ENCODE results near the gene FAM107B. TPM values are rescaled to one million over a fixed set of nuclear protein-coding genes. Genes with fewer than 3 reads are reported as not detected.
A peak's percentile ranks its signal among the peaks of the same experiment; 100 is the strongest.
"Not testable (repeated sequence)": the region's sequence is repeated elsewhere in the genome, so short reads cannot be mapped to it uniquely, and the experiment has no call there.

FAM107B gene
- total RNA-seq, 1 donor from 2014 or later, result 99.4 TPM

GRCh38 chr10:14648005-14648765, 126.5 kb downstream of the FAM107B start:
- intact Hi-C loops (cut with micrococcal nuclease), result loop anchor here (1.0 to 5.0 kb wide), 7 partner anchors 11 to 258 kb away; partner anchors contain the start of genes CDNF, HSPA14, MSANTD7 and SUV39H2
- peak; percentile 73 for DNase-seq (ENCODE audit: low spot score)
- Mint-ChIP-seq H3K27ac (peak overlapping the region; percentile 96), H3K27me3 (ENCODE audit: low read depth) (no peaks in the 10 kb centered on the region), H3K4me3 (ENCODE audit: low read depth) (peak overlapping the region; percentile 63), H3K9me3 (no peaks in the 10 kb centered on the region), H3K4me1 (ENCODE audit: low read depth) (peaks cover 68% of the 10 kb centered on the region), H3K36me3 (ENCODE audit: low read depth) (no peaks in the 10 kb centered on the region)

DNA sequence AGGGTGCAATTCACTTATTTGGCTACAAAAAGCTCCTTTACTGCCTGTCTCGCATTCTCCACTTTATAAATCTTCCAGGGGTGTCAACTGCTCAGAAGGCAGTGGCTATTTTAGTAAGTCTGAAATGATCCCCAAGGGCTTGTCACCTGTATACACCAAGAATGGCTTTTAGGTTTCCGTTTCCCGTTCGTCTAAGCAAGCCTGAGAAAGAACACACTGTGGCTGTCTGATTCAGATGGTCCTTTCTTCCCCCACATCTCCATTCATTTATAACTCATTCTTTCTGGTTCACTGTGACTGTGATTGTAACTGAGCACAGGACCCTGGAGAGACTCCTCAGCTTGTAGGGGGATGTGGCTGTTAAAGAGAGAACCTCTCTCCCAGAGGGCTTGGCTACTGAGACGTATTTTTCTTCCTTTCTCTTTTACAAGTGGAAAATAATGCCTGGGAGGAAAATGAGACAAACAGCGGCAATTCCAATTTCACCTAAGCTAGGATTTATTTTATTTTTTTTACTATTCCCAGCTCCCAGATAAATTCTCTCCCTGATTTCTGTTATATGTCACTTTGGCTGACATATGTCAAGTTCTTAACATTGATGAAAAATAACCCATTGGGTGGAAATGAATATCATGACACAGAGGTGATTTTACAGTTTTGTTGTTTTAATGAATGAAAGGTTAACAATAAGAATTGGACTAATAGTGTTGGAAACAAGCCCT, 129.3 kb downstream of the FAM107B start:
- H3K4me1 Mint-ChIP-seq (ENCODE audit: low read depth), result peaks cover 47% of the 10 kb centered on the region
- peaks cover 4% of the 10 kb centered on the region for H3K36me3 Mint-ChIP-seq (ENCODE audit: low read depth)
- no peaks in the 10 kb centered on the region for H3K9me3 Mint-ChIP-seq
- H3K4me3 Mint-ChIP-seq (ENCODE audit: low read depth), result no peak overlapping the region
- intact Hi-C loops (cut with micrococcal nuclease), result loop anchor here (2.0 to 5.0 kb wide), 2 partner anchors 13 to 232 kb away; partner anchors contain the start of gene SUV39H2
- no peaks in the 10 kb centered on the region for H3K27me3 Mint-ChIP-seq (ENCODE audit: low read depth)
- no peak for DNase-seq (ENCODE audit: low spot score)
- peak overlapping the region; percentile 36 for H3K27ac Mint-ChIP-seq

DNA sequence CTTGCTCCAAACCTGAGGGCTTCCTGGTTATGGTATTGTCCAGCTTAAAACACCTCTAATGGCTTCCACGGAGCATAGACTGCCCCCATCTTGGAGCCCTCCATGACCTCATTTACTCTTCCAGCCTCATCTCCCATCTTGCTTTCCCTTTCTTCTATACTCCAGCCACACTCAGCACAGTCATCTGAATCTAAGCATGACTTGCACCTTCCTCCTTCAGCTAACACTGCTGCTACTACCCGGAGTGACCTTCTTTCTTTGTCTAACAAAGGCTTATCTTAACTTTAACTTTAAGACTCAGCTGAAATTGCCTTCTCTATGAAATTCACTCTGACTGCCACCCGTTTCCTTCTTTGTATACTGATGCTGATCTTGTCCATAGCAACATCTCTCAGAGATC, 135.1 kb downstream of the FAM107B start:
- H3K9me3 Mint-ChIP-seq, result no peaks in the 10 kb centered on the region
- peaks cover 2% of the 10 kb centered on the region for H3K27me3 Mint-ChIP-seq (ENCODE audit: low read depth)
- intact Hi-C loops (cut with micrococcal nuclease), result no loop called here
- no peak overlapping the region for H3K4me3 Mint-ChIP-seq (ENCODE audit: low read depth)
- peaks cover 4% of the 10 kb centered on the region for H3K36me3 Mint-ChIP-seq (ENCODE audit: low read depth)
- no peak for DNase-seq (ENCODE audit: low spot score)
- H3K4me1 Mint-ChIP-seq (ENCODE audit: low read depth), result peaks cover 6% of the 10 kb centered on the region
- no peak overlapping the region for H3K27ac Mint-ChIP-seq

DNA sequence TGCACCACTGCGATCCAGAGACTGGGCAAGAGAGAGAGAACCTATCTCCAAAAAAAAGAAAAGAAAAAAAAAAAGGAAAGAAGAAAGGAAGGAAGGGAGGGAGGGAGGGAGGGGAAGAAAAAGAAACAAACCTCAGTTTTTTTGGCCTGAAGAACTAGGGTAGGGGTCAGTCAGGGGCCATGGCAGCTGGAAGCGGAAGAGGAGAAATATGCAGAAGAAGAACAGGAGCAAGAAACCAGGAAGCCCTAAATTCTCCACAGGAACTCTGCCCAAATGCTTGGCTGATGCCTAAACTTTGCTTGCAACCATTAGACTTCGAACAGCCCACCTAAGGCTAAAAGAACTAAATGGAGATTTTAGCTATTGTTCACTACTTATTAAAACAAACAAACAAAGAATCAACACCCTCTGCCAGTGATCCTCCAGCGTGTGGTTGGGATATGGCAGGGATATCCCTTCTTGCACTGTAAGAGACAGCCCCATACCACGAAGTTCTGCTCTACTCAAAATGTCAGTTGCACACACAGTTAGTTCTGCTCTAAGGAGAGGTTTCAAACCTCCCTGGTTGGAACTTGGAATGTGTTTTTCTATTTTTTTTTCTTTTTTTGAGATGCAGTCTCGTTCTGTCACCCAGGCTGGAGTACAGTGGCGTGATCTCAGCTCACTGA, 139.5 kb downstream of the FAM107B start:
- Mint-ChIP-seq H3K9me3 (no peaks in the 10 kb centered on the region), H3K4me1 (ENCODE audit: low read depth) (peaks cover 2% of the 10 kb centered on the region), H3K27me3 (ENCODE audit: low read depth) (peaks cover 2% of the 10 kb centered on the region), H3K4me3 (ENCODE audit: low read depth) (no peak overlapping the region), H3K36me3 (ENCODE audit: low read depth) (no peaks in the 10 kb centered on the region), H3K27ac (no peak overlapping the region)
- no peak for DNase-seq (ENCODE audit: low spot score)
- intact Hi-C loops (cut with micrococcal nuclease), result no loop called here

DNA sequence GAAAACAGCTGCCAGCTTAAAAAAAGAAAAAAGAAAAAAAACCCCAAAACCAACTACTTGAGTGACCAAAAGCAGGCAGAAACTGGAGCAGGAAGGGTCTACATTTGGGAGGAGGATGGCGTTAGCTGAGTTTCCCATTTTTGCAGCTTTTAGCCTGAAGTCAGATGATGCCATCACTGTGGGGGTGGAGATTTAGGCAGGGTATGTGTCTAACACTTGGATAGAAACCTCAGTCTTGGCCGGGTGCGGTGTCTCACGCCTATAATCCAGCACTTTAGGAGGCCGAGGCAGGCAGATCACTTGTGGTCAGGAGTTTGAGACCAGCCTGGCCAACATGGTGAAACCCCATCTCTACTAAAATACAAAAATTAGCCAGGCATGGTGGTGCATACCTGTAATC, 140.1 kb downstream of the FAM107B start:
- H3K9me3 Mint-ChIP-seq; intact Hi-C loops (cut with micrococcal nuclease); DNase-seq (ENCODE audit: low spot score); H3K4me3 Mint-ChIP-seq (ENCODE audit: low read depth); H3K36me3 Mint-ChIP-seq (ENCODE audit: low read depth); H3K27ac Mint-ChIP-seq; H3K4me1 Mint-ChIP-seq (ENCODE audit: low read depth); H3K27me3 Mint-ChIP-seq (ENCODE audit: low read depth): not testable (repeated sequence)

DNA sequence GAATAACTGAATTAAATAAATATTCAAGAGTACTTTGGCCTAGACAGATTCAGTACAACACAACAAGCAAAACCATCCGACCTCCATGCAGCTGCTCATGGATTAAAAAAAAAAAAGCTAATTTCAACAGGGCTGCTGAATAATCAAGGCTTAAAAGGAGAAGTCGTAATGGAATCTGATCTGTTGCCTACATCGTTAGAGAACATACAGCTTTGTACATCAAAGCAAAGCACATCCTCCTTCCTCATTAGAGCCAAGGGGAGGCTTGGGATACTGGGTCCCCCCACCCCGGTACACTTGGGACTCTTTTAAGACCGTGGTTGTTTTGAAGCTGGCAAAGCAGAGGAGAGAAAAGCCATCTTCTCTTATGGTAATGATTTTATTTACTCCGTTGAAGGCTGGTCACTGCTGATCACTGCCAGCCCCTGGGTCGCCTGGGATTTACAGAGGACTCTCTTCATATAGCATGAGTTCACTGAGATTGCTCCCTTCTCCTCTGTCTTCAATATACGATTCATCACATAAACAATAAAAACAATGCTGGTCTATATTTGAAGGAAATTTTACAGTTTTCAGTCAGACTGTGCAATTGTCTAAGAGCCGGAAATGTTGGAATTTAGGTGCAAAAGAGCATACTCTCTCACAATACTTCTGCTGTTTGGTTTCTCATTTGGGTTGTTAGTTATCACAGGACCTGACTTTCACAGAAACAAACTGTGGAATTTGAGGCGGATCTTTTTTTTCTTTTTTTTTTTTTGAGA, 148.8 kb downstream of the FAM107B start:
- Mint-ChIP-seq H3K4me1 (ENCODE audit: low read depth) (peaks cover 8% of the 10 kb centered on the region), H3K27ac (no peak overlapping the region), H3K36me3 (ENCODE audit: low read depth) (no peaks in the 10 kb centered on the region), H3K4me3 (ENCODE audit: low read depth) (no peak overlapping the region), H3K9me3 (no peaks in the 10 kb centered on the region), H3K27me3 (ENCODE audit: low read depth) (no peaks in the 10 kb centered on the region)
- DNase-seq (ENCODE audit: low spot score), result no peak
- intact Hi-C loops (cut with micrococcal nuclease), result no loop called here

DNA sequence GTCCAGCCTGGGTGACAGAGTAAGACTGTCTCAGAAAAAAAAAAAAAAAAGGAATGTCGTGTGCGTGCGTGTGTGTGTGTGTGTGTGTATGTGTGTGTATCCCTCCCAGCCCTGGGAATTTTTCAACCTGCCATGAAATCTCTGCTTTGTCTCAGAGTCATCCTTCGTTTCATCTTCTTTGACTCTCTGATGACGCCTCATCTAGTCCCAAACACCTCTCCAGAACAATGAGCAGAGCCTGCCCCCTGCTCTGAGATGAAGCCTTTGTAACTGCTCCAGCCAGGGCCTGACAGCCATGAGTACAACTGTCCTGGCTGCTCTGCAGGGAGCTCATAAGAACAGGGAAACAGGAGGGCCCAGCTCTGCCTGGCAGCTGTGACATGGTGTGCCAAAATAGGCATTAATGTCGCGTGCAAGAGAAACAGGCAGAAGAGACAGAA, 149.5 kb downstream of the FAM107B start:
- H3K4me1 Mint-ChIP-seq (ENCODE audit: low read depth), result peaks cover 8% of the 10 kb centered on the region
- DNase-seq (ENCODE audit: low spot score), result no peak
- no peaks in the 10 kb centered on the region for H3K27me3 Mint-ChIP-seq (ENCODE audit: low read depth)
- intact Hi-C loops (cut with micrococcal nuclease), result no loop called here
- H3K9me3 Mint-ChIP-seq, result no peaks in the 10 kb centered on the region
- H3K27ac Mint-ChIP-seq, result no peak overlapping the region
- no peaks in the 10 kb centered on the region for H3K36me3 Mint-ChIP-seq (ENCODE audit: low read depth)
- H3K4me3 Mint-ChIP-seq (ENCODE audit: low read depth), result no peak overlapping the region

DNA sequence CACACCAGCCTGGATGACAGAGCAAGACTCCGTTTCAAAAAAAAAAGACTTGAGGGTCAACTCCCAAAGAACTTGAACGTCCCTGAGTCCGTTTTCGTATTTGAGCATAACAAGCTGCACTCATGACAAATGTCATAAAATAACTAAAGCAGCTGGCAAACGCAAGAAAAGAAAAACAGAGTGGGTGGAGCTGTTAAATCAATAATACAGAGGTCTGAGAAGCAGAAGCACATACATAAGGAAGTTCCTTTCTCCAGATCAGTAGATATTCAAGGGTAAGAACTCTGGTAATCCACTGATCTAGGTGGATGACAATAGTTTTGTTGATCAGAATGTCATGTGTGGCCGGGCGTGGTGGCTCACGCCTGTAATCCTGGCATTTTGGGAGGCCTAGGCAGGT, 150.1 kb downstream of the FAM107B start:
- no peak overlapping the region for H3K27ac Mint-ChIP-seq
- H3K4me1 Mint-ChIP-seq (ENCODE audit: low read depth), result peaks cover 4% of the 10 kb centered on the region
- H3K4me3 Mint-ChIP-seq (ENCODE audit: low read depth), result no peak overlapping the region
- H3K27me3 Mint-ChIP-seq (ENCODE audit: low read depth), result no peaks in the 10 kb centered on the region
- no peaks in the 10 kb centered on the region for H3K36me3 Mint-ChIP-seq (ENCODE audit: low read depth)
- no peak for DNase-seq (ENCODE audit: low spot score)
- no peaks in the 10 kb centered on the region for H3K9me3 Mint-ChIP-seq
- intact Hi-C loops (cut with micrococcal nuclease), result no loop called here

GRCh38 chr10:14623931-14624330, 150.8 kb downstream of the FAM107B start:
- DNase-seq (ENCODE audit: low spot score), result no peak
- intact Hi-C loops (cut with micrococcal nuclease), result no loop called here
- Mint-ChIP-seq H3K27me3 (ENCODE audit: low read depth) (no peaks in the 10 kb centered on the region), H3K9me3 (no peaks in the 10 kb centered on the region), H3K27ac (no peak overlapping the region), H3K4me1 (ENCODE audit: low read depth) (peaks cover 4% of the 10 kb centered on the region), H3K4me3 (ENCODE audit: low read depth) (no peak overlapping the region), H3K36me3 (ENCODE audit: low read depth) (no peaks in the 10 kb centered on the region)

DNA sequence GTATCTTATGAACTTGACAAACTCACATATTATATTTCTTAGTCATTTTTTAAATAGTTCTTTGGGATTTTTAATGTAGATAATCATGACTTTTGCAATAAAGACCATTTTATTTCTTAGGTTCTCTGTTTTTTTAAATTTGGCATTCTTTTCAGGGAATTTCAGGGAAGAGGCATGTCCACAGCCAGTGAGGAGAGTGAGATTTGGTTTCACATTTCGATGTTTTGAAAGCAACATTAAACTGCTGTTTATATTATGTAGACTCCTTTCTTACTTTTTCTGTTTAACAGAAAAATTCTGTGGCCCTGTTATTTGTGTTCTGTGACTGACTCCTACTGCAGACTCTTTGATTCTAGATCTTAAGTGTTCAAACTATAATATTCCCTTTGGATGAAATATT, 153.7 kb downstream of the FAM107B start:
- H3K36me3 Mint-ChIP-seq (ENCODE audit: low read depth), result no peaks in the 10 kb centered on the region
- peaks cover 18% of the 10 kb centered on the region for H3K4me1 Mint-ChIP-seq (ENCODE audit: low read depth)
- H3K27ac Mint-ChIP-seq, result no peak overlapping the region
- DNase-seq (ENCODE audit: low spot score), result no peak
- H3K9me3 Mint-ChIP-seq, result no peaks in the 10 kb centered on the region
- no peaks in the 10 kb centered on the region for H3K27me3 Mint-ChIP-seq (ENCODE audit: low read depth)
- intact Hi-C loops (cut with micrococcal nuclease), result no loop called here
- no peak overlapping the region for H3K4me3 Mint-ChIP-seq (ENCODE audit: low read depth)

DNA sequence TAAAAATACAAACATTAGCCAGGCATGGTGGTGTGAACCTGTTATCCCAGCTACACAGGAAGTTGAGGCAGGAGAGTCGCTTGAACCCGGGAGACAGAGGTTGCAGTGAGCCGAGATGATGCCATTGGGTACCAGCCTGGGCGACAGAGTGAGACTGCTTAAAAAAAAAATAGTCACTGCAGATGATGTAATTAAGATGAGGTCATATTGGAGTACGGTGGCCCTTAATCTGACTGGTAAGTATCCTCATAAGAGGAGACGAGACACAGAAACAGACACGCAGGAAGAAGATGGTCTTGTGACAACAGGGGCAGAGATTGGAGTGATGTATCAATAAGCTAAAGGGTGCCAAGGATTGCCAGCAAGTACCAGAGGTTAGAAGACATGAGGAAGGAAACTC, 156.0 kb downstream of the FAM107B start:
- Mint-ChIP-seq H3K4me3 (ENCODE audit: low read depth) (no peak overlapping the region), H3K36me3 (ENCODE audit: low read depth) (no peaks in the 10 kb centered on the region), H3K27me3 (ENCODE audit: low read depth) (no peaks in the 10 kb centered on the region), H3K4me1 (ENCODE audit: low read depth) (peaks cover 17% of the 10 kb centered on the region), H3K27ac (no peak overlapping the region), H3K9me3 (no peaks in the 10 kb centered on the region)
- DNase-seq (ENCODE audit: low spot score), result no peak
- intact Hi-C loops (cut with micrococcal nuclease), result no loop called here

GRCh38 chr10:14617852-14618251, 156.8 kb downstream of the FAM107B start:
- Mint-ChIP-seq H3K4me3 (ENCODE audit: low read depth) (no peak overlapping the region), H3K27me3 (ENCODE audit: low read depth) (no peaks in the 10 kb centered on the region), H3K9me3 (no peaks in the 10 kb centered on the region), H3K27ac (no peak overlapping the region), H3K4me1 (ENCODE audit: low read depth) (peaks cover 23% of the 10 kb centered on the region), H3K36me3 (ENCODE audit: low read depth) (no peaks in the 10 kb centered on the region)
- no peak for DNase-seq (ENCODE audit: low spot score)
- intact Hi-C loops (cut with micrococcal nuclease), result no loop called here
